Breast epithelium (tissue), 4 donors: ENCODE data around the gene LCN2. TPM values are rescaled to one million over a fixed set of nuclear protein-coding genes. Genes with fewer than 3 reads are reported as not detected.

Experiments used
- DNase-seq, 2 donors: peaks; one replicate each; pipeline ENCODE4 v3.0.0-alpha.2; 2019; ENCODE audit warnings: low spot score in 2 of 2
- H3K27ac ChIP-seq, 2 donors: fragments of 200-600 bp; sonication (generic) in 1 of 2; one replicate each; pipeline ENCODE4 v1.5.1; 2016 to 2019; ENCODE audit warnings: mild to moderate bottlenecking in 1 of 2
- H3K27me3 ChIP-seq, 2 donors: fragments of 200-600 bp; sonication (generic) in 1 of 2; one replicate each; pipeline versions ENCODE4 v1.5.1 to v1.6.0; 2017 to 2019; ENCODE audit warnings: control low read depth in 1 of 2, mild to moderate bottlenecking in 1 of 2
- H3K36me3 ChIP-seq: fragments of 200-600 bp; one replicate; pipeline ENCODE4 v1.5.1; 2019
- H3K4me1 ChIP-seq, 2 donors: fragments of 200-600 bp; sonication (generic); one replicate each; pipeline ENCODE4 v1.5.1; 2016 to 2019; ENCODE audit warnings: control low read depth in 1 of 2
- H3K4me3 ChIP-seq, 3 donors: fragments of 200-600 bp; sonication (generic); 1 replicate in 2 of 3; 2 replicates in 1 of 3; pipeline ENCODE4 v1.5.1; 2016 to 2019; ENCODE audit warnings: mild to moderate bottlenecking in 3 of 3, moderate library complexity in 2 of 3
- H3K9me3 ChIP-seq, 2 donors: fragments of 200-600 bp; sonication (generic) in 1 of 2; one replicate each; pipeline ENCODE4 v1.5.1; 2016 to 2019; ENCODE audit warnings: control low read depth in 1 of 2
- CTCF ChIP-seq, 3 donors: fragments of 450-650 bp; IDR thresholded peaks; one replicate each; pipeline ENCODE4 v1.5.1; 2016 to 2017; ENCODE audit warnings: antibody characterized with exemption in 3 of 3, mild to moderate bottlenecking in 3 of 3, moderate library complexity in 3 of 3
- POLR2A ChIP-seq: fragments of 450-650 bp; IDR thresholded peaks from one replicate; pipeline ENCODE4 v1.6.1; 2016; ENCODE audit warnings: antibody characterized with exemption, mild to moderate bottlenecking, moderate library complexity
- POLR2AphosphoS5 ChIP-seq, 3 donors: sonication (generic); formaldehyde crosslinking; IDR thresholded peaks; one replicate each; pipeline ENCODE4 v1.6.1; 2017; ENCODE audit warnings: antibody characterized with exemption in 3 of 3
- intact Hi-C: fragments of 100-400 bp; cut with DNase I; formaldehyde crosslinking; loops from one replicate; pipeline ENCODE4 v1.15.1; 2023; ENCODE audit warnings: low total_unique reads
- total RNA-seq, 3 donors: library from RNA; depleted of rRNA; stranded (reverse); fragments of >200 nt; gene quantifications; one replicate each; pipeline ENCODE4 v1.1.0, GENCODE V29; 2016

Gene LCN2
- total RNA-seq, 3 donors from 2014 or later: 38.5 to 42.3 TPM; not detected in 1

- Histone ChIP-seq H3K4me3 (peak overlapping the region in 2 of 3 donors; percentile 86 to 99), H3K27ac (no peak overlapping the region), H3K4me1 (peaks cover 3 to 14% of the 10 kb centered on the region in 2 donors), H3K9me3 (no peaks in the 10 kb centered on the region), H3K36me3 (no peaks in the 10 kb centered on the region), H3K27me3 (no peaks in the 10 kb centered on the region)
- intact Hi-C loops: no loop called here
- no peak for DNase-seq
- no peak for TF ChIP-seq POLR2A
- TF ChIP-seq POLR2AphosphoS5 (IDR thresholded peaks at IDR 0.05): no peak
- TF ChIP-seq CTCF (IDR thresholded peaks at IDR 0.05): no peak
Observed at GRCh38 chr9:128190013-128190412, 40.8 kb downstream of the LCN2 start.

GRCh38 chr9:128190516-128191405, 41.5 kb downstream of the LCN2 start:
- Histone ChIP-seq H3K4me1 (peaks cover 3 to 14% of the 10 kb centered on the region in 2 donors), H3K9me3 (no peaks in the 10 kb centered on the region), H3K36me3 (no peaks in the 10 kb centered on the region), H3K27ac (peak overlapping the region; percentile 90 to 95), H3K27me3 (no peaks in the 10 kb centered on the region), H3K4me3 (peak overlapping the region; percentile 85 to 99 (median 86))
- intact Hi-C loops: no loop called here
- no peak for TF ChIP-seq POLR2AphosphoS5 (IDR thresholded peaks at IDR 0.05)
- TF ChIP-seq CTCF (IDR thresholded peaks at IDR 0.05): no peak
- TF ChIP-seq POLR2A: no peak
- no peak for DNase-seq

DNA sequence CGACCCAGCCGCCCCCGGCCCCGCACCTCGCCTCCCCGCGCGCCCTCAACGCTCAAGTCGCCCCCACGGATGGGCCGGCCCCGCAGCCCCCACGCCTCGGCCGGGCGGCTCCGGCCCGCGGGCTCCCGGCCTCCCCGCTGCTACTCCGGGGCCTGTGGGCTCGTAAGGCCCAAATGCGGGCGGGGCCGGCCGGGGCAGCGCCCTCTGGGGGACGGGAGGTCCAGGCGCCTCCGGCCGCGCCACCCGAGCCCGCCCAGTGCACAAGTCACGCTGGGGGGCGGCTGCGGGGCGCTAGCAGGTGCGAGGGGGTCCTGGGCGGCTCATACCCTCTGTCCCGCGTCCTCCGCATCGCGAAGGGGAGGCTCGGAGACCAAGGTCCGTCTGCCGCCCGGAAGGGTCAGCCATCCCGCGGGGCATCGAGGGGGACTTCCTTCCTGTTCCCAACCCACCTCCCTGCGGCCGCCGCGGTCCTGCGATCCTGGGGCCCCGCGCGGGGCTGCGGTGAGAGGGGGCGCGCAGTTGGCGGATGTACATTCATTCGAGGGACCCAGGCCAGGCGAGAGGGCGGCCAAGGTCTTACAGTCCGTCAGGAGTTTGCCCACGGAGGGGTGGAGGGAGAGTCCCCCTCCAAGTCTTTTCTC, 42.3 kb downstream of the LCN2 start, which contains the start of gene CIZ1:
Gene CIZ1 (minus strand): TSS at position 167 of the 641 bp plus-strand sequence. CDS start 715 bp downstream, outside the sequence.
- peak; percentile 62 to 81 for DNase-seq
- H3K4me3 ChIP-seq: peak within 1 kb of the TSS; percentile 85 to 99 (median 86)
- no peaks in the 10 kb centered on the region for H3K36me3 ChIP-seq
- H3K4me1 ChIP-seq: peaks cover 3 to 14% of the 10 kb centered on the region in 2 donors
- intact Hi-C loops: no loop called here
- TF ChIP-seq POLR2A (no peak), CTCF (IDR thresholded peaks at IDR 0.05) (peak in 2 of 3 donors; percentile 37 to 79), POLR2AphosphoS5 (IDR thresholded peaks at IDR 0.05) (peak in 2 of 3 donors; percentile 25 to 47)
- no peaks in the 10 kb centered on the region for H3K9me3 ChIP-seq
- H3K27me3 ChIP-seq: no peaks in the 10 kb centered on the region
- peak within 1 kb of the TSS; percentile 90 to 95 for H3K27ac ChIP-seq

DNA sequence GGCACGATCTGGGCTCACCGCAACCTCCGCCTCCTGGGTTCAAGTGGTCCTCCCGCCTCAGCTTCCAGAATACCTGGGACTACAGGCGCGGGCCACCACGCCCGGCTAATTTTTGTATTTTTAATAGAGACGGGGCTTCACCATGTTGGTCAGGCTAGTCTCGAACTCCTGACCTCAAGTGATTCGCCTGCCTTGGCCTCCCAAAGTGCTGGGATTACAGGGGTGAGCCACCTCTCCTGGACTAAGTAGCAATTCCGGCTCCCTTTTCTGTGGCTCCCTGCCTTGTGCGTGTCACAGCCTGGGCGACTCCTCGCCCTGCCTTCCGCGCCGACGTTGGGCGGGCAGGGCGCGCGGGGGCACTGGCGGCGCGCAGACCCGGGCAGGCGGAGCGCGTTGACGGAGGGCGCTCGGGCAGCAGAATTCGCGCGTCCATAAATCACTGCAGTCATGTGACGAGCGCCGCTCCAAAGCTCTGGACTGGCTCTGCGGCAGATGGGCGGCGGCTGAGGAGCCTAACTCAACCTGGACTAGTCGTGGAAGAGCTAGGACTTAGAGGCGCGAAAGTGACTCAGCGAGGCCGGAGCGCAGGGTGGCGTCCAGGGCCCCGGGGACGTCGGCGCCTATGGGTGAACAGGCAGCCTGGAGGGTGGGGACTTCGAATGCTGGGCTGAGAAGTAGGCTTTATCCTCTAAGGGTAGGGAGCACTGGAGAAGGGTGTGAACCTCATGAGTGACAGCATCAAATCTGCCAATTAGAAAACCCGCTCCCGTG, 43.5 kb downstream of the LCN2 start:
- peaks cover 3 to 14% of the 10 kb centered on the region in 2 donors for H3K4me1 ChIP-seq
- H3K27me3 ChIP-seq: no peaks in the 10 kb centered on the region
- H3K4me3 ChIP-seq: peak overlapping the region; percentile 85 to 99 (median 86)
- TF ChIP-seq POLR2AphosphoS5 (IDR thresholded peaks at IDR 0.05) (peak; percentile 62 to 76 (median 70)), CTCF (IDR thresholded peaks at IDR 0.05) (no peak)
- DNase-seq: peak; percentile 81 to 87
- peak overlapping the region; percentile 85 to 90 for H3K27ac ChIP-seq
- intact Hi-C loops: no loop called here
- H3K9me3 ChIP-seq: no peaks in the 10 kb centered on the region
- no peaks in the 10 kb centered on the region for H3K36me3 ChIP-seq
